PFSK-1 (cell line): ENCODE results near the gene CASS4.

Source experiments
- FOXP2 ChIP-seq: optimal IDR thresholded peaks from 2 replicates; pipeline ENCODE3; 2011; ENCODE audit warnings: borderline replicate concordance, control low read depth, inconsistent platforms; ENCODE audit not compliant: insufficient read depth; ENCODE audit errors: extremely low read length, extremely low read depth
- POLR2AphosphoS5 ChIP-seq: IDR thresholded peaks from 2 replicates; pipeline ENCODE4 v1.6.1; 2012; ENCODE audit warnings: low read depth, mild to moderate bottlenecking, control low read depth, low read length, moderate library complexity
- REST ChIP-seq, 2 experiments: IDR thresholded peaks; 2 replicates each; pipeline versions ENCODE4 v1.6.1 to v1.8.0; 2011 to 2012; ENCODE audit warnings: low read depth in 2 of 2, low read length in 2 of 2, control low read depth in 1 of 2, inconsistent platforms in 1 of 2, mild to moderate bottlenecking in 1 of 2, moderate library complexity in 1 of 2; ENCODE audit not compliant: insufficient read depth in 1 of 2
- SIN3A ChIP-seq: IDR thresholded peaks from 2 replicates; pipeline ENCODE4 v1.6.1; 2012; ENCODE audit warnings: mild to moderate bottlenecking, low read length, moderate library complexity, borderline replicate concordance; ENCODE audit not compliant: insufficient read depth
- TAF1 ChIP-seq: IDR thresholded peaks from 2 replicates; pipeline ENCODE4 v1.6.1; 2012; ENCODE audit warnings: low read length, control low read depth, borderline replicate concordance; ENCODE audit not compliant: insufficient read depth

Gene CASS4

DNA sequence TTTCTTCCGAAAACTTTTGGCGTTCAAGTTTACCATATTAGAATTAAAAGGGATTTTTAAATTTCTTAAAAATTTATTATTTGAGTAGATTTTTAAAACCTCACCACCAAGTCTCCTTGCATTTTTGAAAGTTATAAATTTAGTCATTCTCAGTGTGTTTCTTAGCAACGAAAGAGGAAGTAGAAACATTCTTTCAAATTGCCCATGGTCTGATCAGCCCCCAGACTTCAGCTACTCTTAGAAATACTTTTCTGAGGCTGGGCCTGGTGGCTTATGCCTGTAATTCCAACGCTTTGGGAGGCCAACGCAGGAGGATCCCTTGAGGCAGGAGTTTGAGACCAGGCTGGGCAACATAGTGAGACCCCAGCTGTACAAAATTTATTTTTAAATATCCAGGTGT lies 41.3 kb downstream of the CASS4 start:
- TF ChIP-seq SIN3A, result no peak
- TF ChIP-seq FOXP2, result no peak
- no peak for TF ChIP-seq POLR2AphosphoS5
- TF ChIP-seq TAF1, result no peak
- no peak for TF ChIP-seq REST (IDR thresholded peaks at IDR 0.05; ENCODE audit: insufficient read depth in 1 of 2, low read depth in 2 of 2, low read length in 2 of 2)

DNA sequence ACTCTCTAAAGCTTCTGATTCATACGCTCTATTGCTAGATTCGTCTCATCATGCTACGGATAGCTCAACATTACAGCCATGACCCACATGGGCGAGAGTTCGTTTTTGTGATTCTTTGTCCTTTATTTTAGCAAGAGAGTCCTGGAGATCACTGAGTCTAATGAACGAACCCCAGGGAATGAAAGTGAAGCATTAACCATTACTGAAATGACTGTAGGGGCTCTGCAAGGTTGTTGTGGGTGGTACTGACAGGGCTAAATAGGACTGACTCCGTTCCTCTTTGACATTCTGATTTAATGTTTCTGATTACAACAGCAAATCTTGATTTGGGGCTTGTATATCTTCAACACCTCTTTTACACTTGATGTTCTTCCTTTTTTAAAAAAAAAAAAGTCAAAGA lies 42.7 kb downstream of the CASS4 start:
- TF ChIP-seq POLR2AphosphoS5, result no peak
- TF ChIP-seq SIN3A, result no peak
- no peak for TF ChIP-seq REST (IDR thresholded peaks at IDR 0.05; ENCODE audit: insufficient read depth in 1 of 2, low read depth in 2 of 2, low read length in 2 of 2)
- TF ChIP-seq TAF1, result no peak
- TF ChIP-seq FOXP2, result no peak

DNA sequence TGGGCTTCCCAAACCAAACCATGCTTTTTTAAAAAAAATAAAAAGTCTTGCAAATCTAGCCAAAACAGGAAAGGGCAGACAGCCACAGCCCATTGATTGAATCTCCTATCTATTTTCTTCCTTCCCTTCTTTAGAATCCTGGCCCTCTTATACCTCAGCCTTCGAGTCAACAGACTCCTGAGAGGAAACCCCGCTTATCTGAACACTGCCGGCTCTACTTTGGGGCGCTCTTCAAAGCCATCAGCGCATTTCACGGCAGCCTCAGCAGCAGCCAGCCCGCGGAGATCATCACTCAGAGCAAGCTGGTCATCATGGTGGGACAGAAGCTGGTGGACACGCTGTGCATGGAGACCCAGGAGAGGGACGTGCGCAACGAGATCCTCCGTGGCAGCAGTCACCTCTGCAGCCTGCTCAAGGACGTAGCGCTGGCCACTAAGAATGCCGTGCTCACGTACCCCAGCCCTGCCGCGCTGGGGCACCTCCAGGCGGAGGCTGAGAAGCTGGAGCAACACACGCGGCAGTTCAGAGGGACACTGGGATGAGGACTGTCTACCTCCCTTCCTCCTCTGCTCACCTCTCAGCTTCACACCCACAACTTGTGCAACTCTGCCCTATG lies 46.3 kb downstream of the CASS4 start:
- no peak for TF ChIP-seq REST (IDR thresholded peaks at IDR 0.05; ENCODE audit: insufficient read depth in 1 of 2, low read depth in 2 of 2, low read length in 2 of 2)

- TF ChIP-seq SIN3A (no peak), TAF1 (no peak), FOXP2 (no peak), POLR2AphosphoS5 (no peak), REST (IDR thresholded peaks at IDR 0.05; ENCODE audit: insufficient read depth in 1 of 2, low read depth in 2 of 2, low read length in 2 of 2) (no peak)
These were observed 48.4 kb downstream of the CASS4 start for GRCh38 chr20:56460459-56460858.

DNA sequence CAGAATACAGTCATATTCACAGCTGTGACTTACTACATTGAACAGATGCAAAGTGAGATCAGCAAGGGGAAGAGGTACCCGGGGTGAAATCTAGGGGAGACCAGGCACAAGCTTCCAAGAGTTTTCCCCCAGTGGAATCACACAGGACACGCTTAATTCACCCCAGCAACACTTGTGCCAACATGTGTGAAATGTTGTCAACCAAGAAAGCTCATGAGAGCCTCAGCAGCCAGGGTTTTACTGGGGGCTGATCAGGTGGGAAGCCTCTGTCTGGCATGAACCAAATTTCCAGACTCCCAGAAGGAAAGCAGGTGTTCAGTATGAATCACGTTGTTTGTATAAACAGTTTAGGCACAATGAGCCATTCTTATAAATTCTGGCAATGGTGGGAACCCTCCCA lies 49.5 kb downstream of the CASS4 start:
- TF ChIP-seq REST (IDR thresholded peaks at IDR 0.05; ENCODE audit: insufficient read depth in 1 of 2, low read depth in 2 of 2, low read length in 2 of 2) (no peak), POLR2AphosphoS5 (no peak)
